IMR-90 (cell line): ENCODE measurements around the gene KNTC1. TPM values are rescaled to one million over a fixed set of nuclear protein-coding genes. Genes with fewer than 3 reads are reported as not detected.
A peak's percentile ranks its signal among the peaks of the same experiment; 100 is the strongest.

Source experiments
- ATAC-seq: fragments of 200-7000 bp; cut with Tn5 transposase; 2 replicates; pipeline ENCODE4 v1.9.1; 2020; ENCODE audit warnings: low read depth, mild to moderate bottlenecking, moderate library complexity
- BruUV-seq: library from RNA; stranded (reverse); fragments of 400-500 nt; replicated peaks from 2 replicates; lab custom pipeline; 2021; lab: Mats Ljungman, UMichigan
- CTCF ChIA-PET: fragments of 300-600 bp; formaldehyde crosslinking; extraction: SDS; loops from one replicate; lab custom pipeline; 2021; ENCODE audit warnings: antibody characterized with exemption; lab: Yijun Ruan, JAX
- POLR2A ChIA-PET: fragments of 300-600 bp; sonication (Branson Sonifier 250); formaldehyde crosslinking; loops from one replicate; lab custom pipeline; 2022; ENCODE audit warnings: antibody characterized with exemption; ENCODE audit not compliant: unreplicated experiment; lab: Charles Lee
- DNase-seq: peaks from one replicate; pipeline ENCODE4 v3.0.0; 2013
- H2AFZ ChIP-seq: replicated peaks from 2 replicates; pipeline ENCODE3; 2013; ENCODE audit warnings: low read length, mild to moderate bottlenecking; ENCODE audit not compliant: poor library complexity
- H2AK5ac ChIP-seq: 2 replicates; pipeline ENCODE4 v1.6.1; 2013; ENCODE audit warnings: low read depth, low read length, inconsistent platforms
- H2AK9ac ChIP-seq: replicated peaks from 2 replicates; pipeline ENCODE3; 2013; ENCODE audit warnings: mild to moderate bottlenecking, low read depth, low read length, moderate library complexity; ENCODE audit not compliant: poor library complexity
- H2BK120ac ChIP-seq: 2 replicates; pipeline ENCODE4 v1.6.1; 2013; ENCODE audit warnings: low read depth, low read length, inconsistent platforms
- H2BK15ac ChIP-seq: 3 replicates; pipeline ENCODE4 v1.6.1; 2013; ENCODE audit warnings: low read depth, low read length, inconsistent platforms
- H2BK20ac ChIP-seq: 2 replicates; pipeline ENCODE4 v1.6.1; 2013; ENCODE audit warnings: low read depth, mild to moderate bottlenecking, inconsistent platforms, low read length, moderate library complexity
- H2BK5ac ChIP-seq: 2 replicates; pipeline ENCODE4 v1.6.1; 2013; ENCODE audit warnings: mild to moderate bottlenecking, low read depth, low read length, inconsistent platforms; ENCODE audit not compliant: poor library complexity, severe bottlenecking
- H3K14ac ChIP-seq: replicated peaks from 2 replicates; pipeline ENCODE4 v1.6.1; 2013; ENCODE audit warnings: low read depth, low read length, inconsistent platforms
- H3K18ac ChIP-seq: 2 replicates; pipeline ENCODE4 v1.6.1; 2013; ENCODE audit warnings: low read depth, low read length, control low read depth
- H3K23ac ChIP-seq: 2 replicates; pipeline ENCODE4 v1.6.1; 2013; ENCODE audit warnings: low read depth, low read length, inconsistent platforms
- H3K27ac ChIP-seq: 2 replicates; pipeline ENCODE4 v1.5.1; 2013; ENCODE audit warnings: mild to moderate bottlenecking, control low read depth, low read length; ENCODE audit not compliant: insufficient read depth
- H3K27me3 ChIP-seq: 2 replicates; pipeline ENCODE4 v1.6.1; 2013; ENCODE audit warnings: low read length; ENCODE audit not compliant: control insufficient read depth, insufficient read depth
- H3K36me3 ChIP-seq: 2 replicates; pipeline ENCODE4 v1.6.1; 2013; ENCODE audit warnings: low read length, mixed read lengths; ENCODE audit not compliant: control insufficient read depth, insufficient read depth
- H3K4ac ChIP-seq: 2 replicates; pipeline ENCODE4 v1.6.1; 2013; ENCODE audit warnings: low read depth, low read length, inconsistent platforms
- H3K4me1 ChIP-seq: 2 replicates; pipeline ENCODE4 v1.6.1; 2013; ENCODE audit warnings: low read length, mixed read lengths; ENCODE audit not compliant: control insufficient read depth, insufficient read depth
- H3K4me2 ChIP-seq: 2 replicates; pipeline ENCODE4 v1.6.1; 2013; ENCODE audit warnings: low read depth, mild to moderate bottlenecking, control low read depth, low read length, moderate library complexity
- H3K4me3 ChIP-seq: 2 replicates; pipeline ENCODE4 v1.5.1; 2013; ENCODE audit warnings: low read depth, mild to moderate bottlenecking, control low read depth, low read length, moderate library complexity; ENCODE audit not compliant: insufficient read depth
- H3K56ac ChIP-seq: 2 replicates; pipeline ENCODE4 v1.6.1; 2013; ENCODE audit warnings: low read length, inconsistent platforms; ENCODE audit not compliant: insufficient read depth; ENCODE audit errors: extremely low read depth
- H3K79me1 ChIP-seq, 2 experiments: 2 replicates each; pipeline ENCODE4 v1.6.1; 2013; ENCODE audit warnings: low read length in 2 of 2, inconsistent platforms in 1 of 2, low read depth in 1 of 2
- H3K9ac ChIP-seq: 2 replicates; pipeline ENCODE4 v1.6.1; 2013; ENCODE audit warnings: low read depth, low read length, control low read depth
- H3K9me1 ChIP-seq: 2 replicates; pipeline ENCODE4 v1.6.1; 2013; ENCODE audit warnings: low read length, inconsistent platforms; ENCODE audit not compliant: insufficient read depth
- H3K9me3 ChIP-seq: 2 replicates; pipeline ENCODE4 v1.6.1; 2013; ENCODE audit warnings: low read length; ENCODE audit not compliant: control insufficient read depth, insufficient read depth
- H4K20me1 ChIP-seq: 2 replicates; pipeline ENCODE4 v1.6.1; 2013; ENCODE audit warnings: low read length, inconsistent platforms; ENCODE audit not compliant: insufficient read depth
- H4K5ac ChIP-seq: 2 replicates; pipeline ENCODE4 v1.6.1; 2013; ENCODE audit warnings: mild to moderate bottlenecking, low read depth, low read length, control low read depth
- H4K8ac ChIP-seq, 2 experiments: 2 replicates each; pipeline ENCODE4 v1.6.1; 2013; ENCODE audit warnings: low read depth in 2 of 2, low read length in 2 of 2, control low read depth in 1 of 2, inconsistent platforms in 1 of 2
- H4K91ac ChIP-seq: 2 replicates; pipeline ENCODE4 v1.6.1; 2013; ENCODE audit warnings: low read depth, low read length, inconsistent platforms; ENCODE audit not compliant: insufficient read depth
- CEBPB ChIP-seq: IDR thresholded peaks from 2 replicates; pipeline ENCODE4 v1.6.1; 2012; ENCODE audit warnings: low read depth, low read length, improper control_type of control experiment
- FOS ChIP-seq: fragments of 150-350 bp; IDR thresholded peaks from 2 replicates; pipeline ENCODE4 v1.6.1; 2016; ENCODE audit warnings: low read depth, low read length
- MAFK ChIP-seq: IDR thresholded peaks from 2 replicates; pipeline ENCODE4 v1.6.1; 2012; ENCODE audit warnings: low read depth, low read length, improper control_type of control experiment
- MXI1 ChIP-seq: IDR thresholded peaks from 2 replicates; pipeline ENCODE4 v1.6.1; 2012; ENCODE audit warnings: low read depth, mild to moderate bottlenecking, low read length, moderate library complexity, borderline replicate concordance
- NFE2L2 ChIP-seq: fragments of 150-350 bp; IDR thresholded peaks from 2 replicates; pipeline ENCODE4 v1.6.1; 2016; ENCODE audit warnings: low read depth, mild to moderate bottlenecking, low read length
- POLR2A ChIP-seq: IDR thresholded peaks from 2 replicates; pipeline ENCODE4 v1.6.1; 2012; ENCODE audit warnings: mild to moderate bottlenecking, low read depth, low read length
- RAD21 ChIP-seq: IDR thresholded peaks from 2 replicates; pipeline ENCODE4 v1.6.1; 2012; ENCODE audit warnings: low read length, improper control_type of control experiment
- RCOR1 ChIP-seq: IDR thresholded peaks from 2 replicates; pipeline ENCODE4 v1.6.1; 2012; ENCODE audit warnings: mild to moderate bottlenecking, low read length, improper control_type of control experiment; ENCODE audit not compliant: insufficient replicate concordance
- RFX5 ChIP-seq: IDR thresholded peaks from 2 replicates; pipeline ENCODE4 v1.8.0; 2012; ENCODE audit warnings: low read depth, mild to moderate bottlenecking, low read length, moderate library complexity
- SMC3 ChIP-seq: fragments of 150-350 bp; IDR thresholded peaks from 2 replicates; pipeline ENCODE4 v1.6.1; 2016; ENCODE audit warnings: low read depth, mild to moderate bottlenecking, antibody characterized with exemption, low read length, moderate library complexity
- WGBS, 2 experiments: methylation state at CpG; one replicate each; pipeline versions ENCODE4 v1.1.5 to v1.1.7; 2013; ENCODE audit warnings: missing lambda C conversion rate in 2 of 2; ENCODE audit not compliant: insufficient read length in 1 of 2; ENCODE audit errors: extremely low coverage in 2 of 2; 5-methylcytosine and 5-hydroxymethylcytosine counted together
- dilution Hi-C: fragments of 300-500 bp; cut with HindIII; formaldehyde crosslinking; loops from one replicate; pipeline ENCODE4 v1.14.3; 2018; ENCODE audit warnings: low sequenced_read_pairs; ENCODE audit not compliant: unreplicated experiment
- in situ Hi-C: fragments of 300-500 bp; cut with MboI; formaldehyde crosslinking; loops from 3 replicates; pipeline ENCODE4 v1.14.3; 2019; ENCODE audit warnings: low sequenced_read_pairs, inconsistent platforms, mixed read lengths
- intact Hi-C: fragments of 100-400 bp; cut with micrococcal nuclease; formaldehyde crosslinking; loops from 2 replicates; pipeline ENCODE4 v1.10.0; 2022
- polyA plus RNA-seq, 3 experiments: library from polyadenylated mRNA; depleted of rRNA; stranded (reverse); fragments of >200 nt; gene quantifications; 2 replicates each; pipeline ENCODE4 v1.2.3, GENCODE V29; 2012; ENCODE audit warnings: low replicate concordance in 1 of 3
- total RNA-seq: library from RNA; depleted of rRNA; stranded (reverse); fragments of >200 nt; gene quantifications from 2 replicates; pipeline ENCODE4 v1.2.3, GENCODE V29; 2012
- TF ChIP-seq, protein P1 (sequence below): fragments of 150-350 bp; IDR thresholded peaks from 2 replicates; pipeline ENCODE4 v1.6.1; 2017; ENCODE audit warnings: mild to moderate bottlenecking, antibody characterized with exemption, low read length, low read depth
- TF ChIP-seq, protein P2 (sequence below): conservative IDR thresholded peaks from 2 replicates; pipeline ENCODE4 v1.5.1; 2012; ENCODE audit warnings: mild to moderate bottlenecking, low read depth, low read length, improper control_type of control experiment

The KNTC1 gene
- total and polyA plus RNA-seq, 2 of the 4 experiments (the other 2 are of a cell fraction), result 16.6 to 23.7 TPM

DNA sequence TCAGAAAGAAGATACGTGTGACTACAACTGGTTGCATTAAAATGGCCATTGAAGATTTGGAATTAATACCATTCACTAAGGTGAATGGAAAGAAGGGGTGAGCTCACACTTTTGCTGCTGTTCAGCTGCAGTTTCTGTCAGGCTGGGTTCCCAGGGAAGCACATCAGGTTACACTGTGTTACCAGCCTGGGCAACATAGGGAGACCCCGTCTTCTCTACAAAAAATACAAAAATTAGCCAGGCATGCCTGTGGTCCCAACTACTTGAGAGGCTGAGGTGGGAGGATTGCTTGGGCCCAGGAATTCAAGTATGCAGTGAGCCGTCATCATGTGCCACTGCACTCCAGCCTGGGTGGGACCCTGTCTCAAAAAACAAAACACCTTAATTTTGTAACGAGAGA lies 13.4 kb upstream of the KNTC1 start:
- no CpG with 5 or more reads among the region's 4 CpGs for WGBS, 2 experiments
- no peaks in the 10 kb centered on the region for H3K27me3 ChIP-seq
- no peak for DNase-seq
- no peak overlapping the region for H3K4ac ChIP-seq
- peaks cover 77% of the 10 kb centered on the region for H4K20me1 ChIP-seq
- H3K4me3 ChIP-seq, result no peak overlapping the region
- dilution Hi-C loops, result no loop called here
- H2BK20ac ChIP-seq, result no peak overlapping the region
- in situ Hi-C loops, result no loop called here
- peaks cover 2% of the 10 kb centered on the region; the same call in 1 of the 2 replicates for H3K4me1 ChIP-seq
- H4K8ac ChIP-seq, result no peak overlapping the region
- no TSS peak for BruUV-seq
- H3K79me1 ChIP-seq, result peaks cover 29 to 46% of the 10 kb centered on the region in 2 experiments
- H2BK15ac ChIP-seq, result no peak overlapping the region
- no peak overlapping the region for H4K91ac ChIP-seq
- peaks cover 3% of the 10 kb centered on the region for H3K9me1 ChIP-seq
- H3K36me3 ChIP-seq, result peaks cover 76% of the 10 kb centered on the region
- H3K18ac ChIP-seq, result no peak overlapping the region
- no peak overlapping the region for H3K4me2 ChIP-seq
- H2AFZ ChIP-seq, result no peak overlapping the region
- H3K9ac ChIP-seq, result no peak overlapping the region
- ChIA-PET POLR2A (no interaction called here), CTCF (no interaction called here)
- H2AK9ac ChIP-seq, result no peak overlapping the region
- ATAC-seq, result no peak
- no peak overlapping the region for H4K5ac ChIP-seq
- H3K14ac ChIP-seq, result no peak overlapping the region
- no peak for TF ChIP-seq SMC3
- TF ChIP-seq RCOR1, result no peak
- TF ChIP-seq CEBPB, result no peak
- no peak for TF ChIP-seq NFE2L2
- no peak for TF ChIP-seq FOS
- TF ChIP-seq, protein P1, sequence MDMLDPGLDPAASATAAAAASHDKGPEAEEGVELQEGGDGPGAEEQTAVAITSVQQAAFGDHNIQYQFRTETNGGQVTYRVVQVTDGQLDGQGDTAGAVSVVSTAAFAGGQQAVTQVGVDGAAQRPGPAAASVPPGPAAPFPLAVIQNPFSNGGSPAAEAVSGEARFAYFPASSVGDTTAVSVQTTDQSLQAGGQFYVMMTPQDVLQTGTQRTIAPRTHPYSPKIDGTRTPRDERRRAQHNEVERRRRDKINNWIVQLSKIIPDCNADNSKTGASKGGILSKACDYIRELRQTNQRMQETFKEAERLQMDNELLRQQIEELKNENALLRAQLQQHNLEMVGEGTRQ, result no peak
- no peak for TF ChIP-seq MAFK
- no peak for TF ChIP-seq MXI1
- no peak for TF ChIP-seq RAD21
- TF ChIP-seq POLR2A, result no peak
- no peak for TF ChIP-seq RFX5
- TF ChIP-seq, protein P2, sequence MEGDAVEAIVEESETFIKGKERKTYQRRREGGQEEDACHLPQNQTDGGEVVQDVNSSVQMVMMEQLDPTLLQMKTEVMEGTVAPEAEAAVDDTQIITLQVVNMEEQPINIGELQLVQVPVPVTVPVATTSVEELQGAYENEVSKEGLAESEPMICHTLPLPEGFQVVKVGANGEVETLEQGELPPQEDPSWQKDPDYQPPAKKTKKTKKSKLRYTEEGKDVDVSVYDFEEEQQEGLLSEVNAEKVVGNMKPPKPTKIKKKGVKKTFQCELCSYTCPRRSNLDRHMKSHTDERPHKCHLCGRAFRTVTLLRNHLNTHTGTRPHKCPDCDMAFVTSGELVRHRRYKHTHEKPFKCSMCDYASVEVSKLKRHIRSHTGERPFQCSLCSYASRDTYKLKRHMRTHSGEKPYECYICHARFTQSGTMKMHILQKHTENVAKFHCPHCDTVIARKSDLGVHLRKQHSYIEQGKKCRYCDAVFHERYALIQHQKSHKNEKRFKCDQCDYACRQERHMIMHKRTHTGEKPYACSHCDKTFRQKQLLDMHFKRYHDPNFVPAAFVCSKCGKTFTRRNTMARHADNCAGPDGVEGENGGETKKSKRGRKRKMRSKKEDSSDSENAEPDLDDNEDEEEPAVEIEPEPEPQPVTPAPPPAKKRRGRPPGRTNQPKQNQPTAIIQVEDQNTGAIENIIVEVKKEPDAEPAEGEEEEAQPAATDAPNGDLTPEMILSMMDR, result no peak
- no peak overlapping the region for H3K23ac ChIP-seq
- no peak overlapping the region for H3K56ac ChIP-seq
- no peak overlapping the region for H3K27ac ChIP-seq
- 0 out of 2 replicates have a peak, but pooled peaks cover 2% of the 10 kb centered on the region for H3K9me3 ChIP-seq
- intact Hi-C loops, result no loop called here
- H2BK5ac ChIP-seq, result peak overlapping the region; percentile 32
- H2AK5ac ChIP-seq, result no peak overlapping the region
- no peak overlapping the region for H2BK120ac ChIP-seq
